HL-60 (cell line): ENCODE results near the gene CIAO3.

ENCODE experiments used
- DNase-seq, 2 experiments: peaks; one replicate each; pipeline ENCODE4 v3.0.0-alpha.2; 2010 to 2020; ENCODE audit warnings: low read depth in 1 of 2, low spot score in 1 of 2
- H3K27ac ChIP-seq: fragments of 250-450 bp; sonication (Bioruptor Pico); replicated peaks from 2 replicates; pipeline ENCODE4 v1.5.1; 2020; ENCODE audit warnings: mild to moderate bottlenecking, moderate library complexity
- H3K27me3 ChIP-seq: fragments of 250-450 bp; sonication (Bioruptor Pico); 2 replicates; pipeline ENCODE4 v1.5.1; 2021; ENCODE audit warnings: mild to moderate bottlenecking, moderate library complexity; ENCODE audit not compliant: insufficient read depth, poor library complexity, severe bottlenecking
- H3K4me3 ChIP-seq: replicated peaks from 2 replicates; pipeline ENCODE4 v1.5.1; 2011; ENCODE audit warnings: mild to moderate bottlenecking, control low read depth, low read length; ENCODE audit not compliant: insufficient read depth
- CTCF ChIP-seq: IDR thresholded peaks from one replicate; pipeline ENCODE4 v1.5.1; 2011; ENCODE audit warnings: low read length, control low read depth, inconsistent platforms; ENCODE audit not compliant: insufficient read depth
- GABPA ChIP-seq: IDR thresholded peaks from 2 replicates; pipeline ENCODE4 v1.6.1; 2012; ENCODE audit warnings: low read depth
- POLR2AphosphoS5 ChIP-seq: IDR thresholded peaks from 2 replicates; pipeline ENCODE4 v1.6.1; 2012; ENCODE audit warnings: low read depth
- SPI1 ChIP-seq: IDR thresholded peaks from 2 replicates; pipeline ENCODE4 v1.6.1; 2012; ENCODE audit warnings: low read depth, mild to moderate bottlenecking, borderline replicate concordance
- TF ChIP-seq, protein P1 (sequence below): IDR thresholded peaks from 2 replicates; pipeline ENCODE4 v1.6.1; 2012; ENCODE audit warnings: low read depth; ENCODE audit not compliant: insufficient replicate concordance

Gene CIAO3

GRCh38 chr16:732936-733335 lies 7.9 kb downstream of the CIAO3 start:
- no peak for DNase-seq
- H3K27me3 ChIP-seq, result no peaks in the 10 kb centered on the region
- TF ChIP-seq SPI1 (no peak), CTCF (no peak), GABPA (no peak), POLR2AphosphoS5 (no peak)
- TF ChIP-seq, protein P1, sequence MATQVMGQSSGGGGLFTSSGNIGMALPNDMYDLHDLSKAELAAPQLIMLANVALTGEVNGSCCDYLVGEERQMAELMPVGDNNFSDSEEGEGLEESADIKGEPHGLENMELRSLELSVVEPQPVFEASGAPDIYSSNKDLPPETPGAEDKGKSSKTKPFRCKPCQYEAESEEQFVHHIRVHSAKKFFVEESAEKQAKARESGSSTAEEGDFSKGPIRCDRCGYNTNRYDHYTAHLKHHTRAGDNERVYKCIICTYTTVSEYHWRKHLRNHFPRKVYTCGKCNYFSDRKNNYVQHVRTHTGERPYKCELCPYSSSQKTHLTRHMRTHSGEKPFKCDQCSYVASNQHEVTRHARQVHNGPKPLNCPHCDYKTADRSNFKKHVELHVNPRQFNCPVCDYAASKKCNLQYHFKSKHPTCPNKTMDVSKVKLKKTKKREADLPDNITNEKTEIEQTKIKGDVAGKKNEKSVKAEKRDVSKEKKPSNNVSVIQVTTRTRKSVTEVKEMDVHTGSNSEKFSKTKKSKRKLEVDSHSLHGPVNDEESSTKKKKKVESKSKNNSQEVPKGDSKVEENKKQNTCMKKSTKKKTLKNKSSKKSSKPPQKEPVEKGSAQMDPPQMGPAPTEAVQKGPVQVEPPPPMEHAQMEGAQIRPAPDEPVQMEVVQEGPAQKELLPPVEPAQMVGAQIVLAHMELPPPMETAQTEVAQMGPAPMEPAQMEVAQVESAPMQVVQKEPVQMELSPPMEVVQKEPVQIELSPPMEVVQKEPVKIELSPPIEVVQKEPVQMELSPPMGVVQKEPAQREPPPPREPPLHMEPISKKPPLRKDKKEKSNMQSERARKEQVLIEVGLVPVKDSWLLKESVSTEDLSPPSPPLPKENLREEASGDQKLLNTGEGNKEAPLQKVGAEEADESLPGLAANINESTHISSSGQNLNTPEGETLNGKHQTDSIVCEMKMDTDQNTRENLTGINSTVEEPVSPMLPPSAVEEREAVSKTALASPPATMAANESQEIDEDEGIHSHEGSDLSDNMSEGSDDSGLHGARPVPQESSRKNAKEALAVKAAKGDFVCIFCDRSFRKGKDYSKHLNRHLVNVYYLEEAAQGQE, result no peak
- no peak overlapping the region for H3K27ac ChIP-seq
- no peak overlapping the region for H3K4me3 ChIP-seq

GRCh38 chr16:732332-732731 lies 8.5 kb downstream of the CIAO3 start:
- DNase-seq, result no peak
- Histone ChIP-seq H3K27ac (no peak overlapping the region), H3K27me3 (no peaks in the 10 kb centered on the region), H3K4me3 (no peak overlapping the region)
- no peak for TF ChIP-seq GABPA

- Histone ChIP-seq H3K27ac (no peak overlapping the region), H3K4me3 (no peak overlapping the region), H3K27me3 (no peaks in the 10 kb centered on the region)
- DNase-seq, result no peak
- TF ChIP-seq, protein P1, result no peak
- no peak for TF ChIP-seq CTCF
- peak; percentile 7; the same call in 1 of the 2 replicates for TF ChIP-seq POLR2AphosphoS5
These were observed 9.9 kb downstream of the CIAO3 start for GRCh38 chr16:730666-731509.

GRCh38 chr16:729768-730665 lies 10.8 kb downstream of the CIAO3 start:
- Histone ChIP-seq H3K4me3 (no peak overlapping the region), H3K27me3 (no peaks in the 10 kb centered on the region), H3K27ac (no peak overlapping the region)
- TF ChIP-seq GABPA (no peak), CTCF (no peak), SPI1 (no peak)
- DNase-seq, result no peak
